ENCODE data around the gene RIMS4. TPM values are rescaled to one million over a fixed set of nuclear protein-coding genes. Genes with fewer than 3 reads are reported as not detected.
A peak's percentile ranks its signal among the peaks of the same experiment; 100 is the strongest.

The RIMS4 gene
- total RNA-seq, 1 experiment from 2014 or later, result 4.0 TPM

GRCh38 chr20:44772636-44773035 is 37.7 kb downstream of the RIMS4 start:
- Histone ChIP-seq H3K36me3 (ENCODE audit: control insufficient read depth, insufficient read depth, low read length) (no peaks in the 10 kb centered on the region), H3K4me3 (ENCODE audit: low read depth in 2 of 2, low read length in 2 of 2) (no peak overlapping the region), H3K9me3 (ENCODE audit: control insufficient read depth, insufficient read depth, low read depth, low read length) (no peaks in the 10 kb centered on the region), H3K4me1 (ENCODE audit: control insufficient read depth, insufficient read depth, low read length) (no peaks in the 10 kb centered on the region), H3K27ac (ENCODE audit: low read length) (no peak overlapping the region), H3K27me3 (ENCODE audit: control insufficient read depth, insufficient read depth, low read length) (no peaks in the 10 kb centered on the region; the same call in 1 of the 2 replicates)
- POLR2A ChIA-PET, result no interaction called here
- in situ Hi-C loops (cut with HindIII; ENCODE audit: low pct_unique_long_range_greater_than_20kb, low sequenced_read_pairs), result no loop called here
- no peak for TF ChIP-seq TCF7L2 (IDR thresholded peaks at IDR 0.05; ENCODE audit: low read depth, low read length)
- no peak for TF ChIP-seq POLR2AphosphoS5 (IDR thresholded peaks at IDR 0.05; ENCODE audit: low read depth, low read length)
- TF ChIP-seq, protein P1, sequence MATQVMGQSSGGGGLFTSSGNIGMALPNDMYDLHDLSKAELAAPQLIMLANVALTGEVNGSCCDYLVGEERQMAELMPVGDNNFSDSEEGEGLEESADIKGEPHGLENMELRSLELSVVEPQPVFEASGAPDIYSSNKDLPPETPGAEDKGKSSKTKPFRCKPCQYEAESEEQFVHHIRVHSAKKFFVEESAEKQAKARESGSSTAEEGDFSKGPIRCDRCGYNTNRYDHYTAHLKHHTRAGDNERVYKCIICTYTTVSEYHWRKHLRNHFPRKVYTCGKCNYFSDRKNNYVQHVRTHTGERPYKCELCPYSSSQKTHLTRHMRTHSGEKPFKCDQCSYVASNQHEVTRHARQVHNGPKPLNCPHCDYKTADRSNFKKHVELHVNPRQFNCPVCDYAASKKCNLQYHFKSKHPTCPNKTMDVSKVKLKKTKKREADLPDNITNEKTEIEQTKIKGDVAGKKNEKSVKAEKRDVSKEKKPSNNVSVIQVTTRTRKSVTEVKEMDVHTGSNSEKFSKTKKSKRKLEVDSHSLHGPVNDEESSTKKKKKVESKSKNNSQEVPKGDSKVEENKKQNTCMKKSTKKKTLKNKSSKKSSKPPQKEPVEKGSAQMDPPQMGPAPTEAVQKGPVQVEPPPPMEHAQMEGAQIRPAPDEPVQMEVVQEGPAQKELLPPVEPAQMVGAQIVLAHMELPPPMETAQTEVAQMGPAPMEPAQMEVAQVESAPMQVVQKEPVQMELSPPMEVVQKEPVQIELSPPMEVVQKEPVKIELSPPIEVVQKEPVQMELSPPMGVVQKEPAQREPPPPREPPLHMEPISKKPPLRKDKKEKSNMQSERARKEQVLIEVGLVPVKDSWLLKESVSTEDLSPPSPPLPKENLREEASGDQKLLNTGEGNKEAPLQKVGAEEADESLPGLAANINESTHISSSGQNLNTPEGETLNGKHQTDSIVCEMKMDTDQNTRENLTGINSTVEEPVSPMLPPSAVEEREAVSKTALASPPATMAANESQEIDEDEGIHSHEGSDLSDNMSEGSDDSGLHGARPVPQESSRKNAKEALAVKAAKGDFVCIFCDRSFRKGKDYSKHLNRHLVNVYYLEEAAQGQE (IDR thresholded peaks at IDR 0.05; ENCODE audit: insufficient read depth in 1 of 2, low read depth in 2 of 2, low read length in 1 of 2), result no peak
- TF ChIP-seq SIN3A (IDR thresholded peaks at IDR 0.05; ENCODE audit: borderline replicate concordance, insufficient read depth, low read depth, low read length), result no peak
- TF ChIP-seq CTCF (IDR thresholded peaks at IDR 0.05), result no peak
- BruUV-seq (replicated peaks), result no TSS peak
- no peak for ATAC-seq
- no peak for DNase-seq (ENCODE audit: low read depth, low spot score)
- intact Hi-C loops (cut with micrococcal nuclease; ENCODE audit: unreplicated experiment), result no loop called here
- CTCF ChIA-PET, result no interaction called here

DNA sequence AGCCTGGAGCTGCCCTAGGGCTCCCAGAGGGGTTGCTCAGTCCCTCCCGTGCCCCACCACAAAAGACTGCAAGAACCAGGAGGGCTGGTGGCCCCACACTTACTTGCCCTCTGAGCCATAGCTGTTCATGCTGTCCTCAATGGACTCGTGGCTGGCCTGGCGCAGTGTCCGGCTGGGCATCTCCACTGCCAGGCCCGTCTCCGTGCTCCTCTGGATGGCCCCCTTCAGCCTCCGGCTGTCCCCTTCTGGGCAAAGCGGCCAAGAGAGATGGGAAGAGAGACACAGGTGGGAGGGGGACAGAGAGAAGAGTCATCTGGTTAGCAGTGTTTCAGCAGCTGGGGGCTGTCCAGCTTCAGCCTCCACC is 39.2 kb downstream of the RIMS4 start:
- 0 out of 2 replicates have a peak, but pooled peaks have one; percentile 15 for ATAC-seq
- in situ Hi-C loops (cut with HindIII; ENCODE audit: low pct_unique_long_range_greater_than_20kb, low sequenced_read_pairs) (no loop called here), intact Hi-C loops (cut with micrococcal nuclease; ENCODE audit: unreplicated experiment) (no loop called here)
- POLR2A ChIA-PET, result no interaction called here
- Histone ChIP-seq H3K27ac (ENCODE audit: low read length) (no peak overlapping the region), H3K4me1 (ENCODE audit: control insufficient read depth, insufficient read depth, low read length) (no peaks in the 10 kb centered on the region), H3K27me3 (ENCODE audit: control insufficient read depth, insufficient read depth, low read length) (no peaks in the 10 kb centered on the region; the same call in 1 of the 2 replicates), H3K4me3 (ENCODE audit: low read depth in 2 of 2, low read length in 2 of 2) (no peak overlapping the region), H3K36me3 (ENCODE audit: control insufficient read depth, insufficient read depth, low read length) (no peaks in the 10 kb centered on the region), H3K9me3 (ENCODE audit: control insufficient read depth, insufficient read depth, low read depth, low read length) (no peaks in the 10 kb centered on the region)
- TF ChIP-seq SIN3A (IDR thresholded peaks at IDR 0.05; ENCODE audit: borderline replicate concordance, insufficient read depth, low read depth, low read length) (no peak), POLR2AphosphoS5 (IDR thresholded peaks at IDR 0.05; ENCODE audit: low read depth, low read length) (no peak), TCF7L2 (IDR thresholded peaks at IDR 0.05; ENCODE audit: low read depth, low read length) (no peak), CTCF (IDR thresholded peaks at IDR 0.05) (no peak)
- TF ChIP-seq, protein P1 (IDR thresholded peaks at IDR 0.05; ENCODE audit: insufficient read depth in 1 of 2, low read depth in 2 of 2, low read length in 1 of 2), result no peak
- CTCF ChIA-PET, result no interaction called here
- no peak for DNase-seq (ENCODE audit: low read depth, low spot score)
- no TSS peak for BruUV-seq (replicated peaks)
